Measurements from ENCODE around the gene FOXJ3. TPM values are rescaled to one million over a fixed set of nuclear protein-coding genes. Genes with fewer than 3 reads are reported as not detected.

Gene FOXJ3
- total RNA-seq, 1 experiment from 2014 or later = 55.3 TPM

DNA sequence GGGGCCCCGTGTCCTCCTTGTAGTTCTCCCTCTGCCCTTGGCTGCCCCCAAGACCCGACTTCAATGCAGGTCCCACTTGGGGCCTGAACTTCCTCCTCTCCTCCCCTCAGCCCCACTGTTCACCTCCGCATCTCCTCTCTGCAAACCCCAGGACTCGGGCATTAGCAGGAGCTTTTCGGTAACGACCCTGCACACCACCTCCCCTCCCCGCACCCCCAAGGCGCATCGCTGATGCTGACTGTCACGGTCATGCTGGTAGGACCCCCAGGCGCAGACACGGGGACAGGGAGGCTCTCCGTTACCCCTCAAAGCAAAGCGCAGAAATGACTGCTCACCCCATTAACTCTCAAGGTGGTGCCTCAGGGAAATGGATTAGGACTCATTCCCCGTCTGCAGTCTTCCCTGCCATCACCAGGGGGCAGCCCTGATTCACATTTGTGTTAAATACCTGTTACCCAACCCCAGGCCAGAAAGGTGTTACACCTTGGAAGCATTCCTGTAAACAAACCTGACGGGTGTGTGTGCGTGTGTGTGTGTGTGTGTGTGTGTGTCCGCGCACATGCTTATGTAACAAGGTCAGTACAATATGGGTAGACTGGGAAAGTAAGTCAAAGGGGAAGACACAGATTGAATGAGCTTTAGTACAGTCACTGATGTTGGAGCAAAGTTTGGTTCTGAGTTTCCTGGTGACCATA, 188.3 kb downstream of the FOXJ3 start:
- no TSS peak for BruUV-seq (replicated peaks)
- Histone ChIP-seq H3K36me3 (ENCODE audit: control insufficient read depth, insufficient read depth, low read length) (no peaks in the 10 kb centered on the region), H3K4me3 (ENCODE audit: low read depth in 2 of 2, low read length in 2 of 2) (no peak overlapping the region), H3K27ac (ENCODE audit: low read length) (no peak overlapping the region), H3K27me3 (ENCODE audit: control insufficient read depth, insufficient read depth, low read length) (no peaks in the 10 kb centered on the region; the same call in 1 of the 2 replicates), H3K4me1 (ENCODE audit: control insufficient read depth, insufficient read depth, low read length) (no peaks in the 10 kb centered on the region), H3K9me3 (ENCODE audit: control insufficient read depth, insufficient read depth, low read depth, low read length) (no peaks in the 10 kb centered on the region)
- ChIA-PET POLR2A (interaction anchor here (0.7 kb wide), 1 partner anchor 111 kb away, joined by 3 read pairs; no protein-coding TSS in a partner anchor), CTCF (interaction anchor here (0.6 to 0.8 kb wide), 10 partner anchors 12 to 632 kb away, joined by 3 to 9 read pairs (median 4); no protein-coding TSS in a partner anchor)
- intact Hi-C loops (cut with micrococcal nuclease; ENCODE audit: unreplicated experiment) (no loop called here), in situ Hi-C loops (cut with HindIII; ENCODE audit: low pct_unique_long_range_greater_than_20kb, low sequenced_read_pairs) (no loop called here)
- peak; percentile 83 for ATAC-seq
- TF ChIP-seq TCF7L2 (IDR thresholded peaks at IDR 0.05; ENCODE audit: low read depth, low read length) = no peak
- TF ChIP-seq, protein P1, sequence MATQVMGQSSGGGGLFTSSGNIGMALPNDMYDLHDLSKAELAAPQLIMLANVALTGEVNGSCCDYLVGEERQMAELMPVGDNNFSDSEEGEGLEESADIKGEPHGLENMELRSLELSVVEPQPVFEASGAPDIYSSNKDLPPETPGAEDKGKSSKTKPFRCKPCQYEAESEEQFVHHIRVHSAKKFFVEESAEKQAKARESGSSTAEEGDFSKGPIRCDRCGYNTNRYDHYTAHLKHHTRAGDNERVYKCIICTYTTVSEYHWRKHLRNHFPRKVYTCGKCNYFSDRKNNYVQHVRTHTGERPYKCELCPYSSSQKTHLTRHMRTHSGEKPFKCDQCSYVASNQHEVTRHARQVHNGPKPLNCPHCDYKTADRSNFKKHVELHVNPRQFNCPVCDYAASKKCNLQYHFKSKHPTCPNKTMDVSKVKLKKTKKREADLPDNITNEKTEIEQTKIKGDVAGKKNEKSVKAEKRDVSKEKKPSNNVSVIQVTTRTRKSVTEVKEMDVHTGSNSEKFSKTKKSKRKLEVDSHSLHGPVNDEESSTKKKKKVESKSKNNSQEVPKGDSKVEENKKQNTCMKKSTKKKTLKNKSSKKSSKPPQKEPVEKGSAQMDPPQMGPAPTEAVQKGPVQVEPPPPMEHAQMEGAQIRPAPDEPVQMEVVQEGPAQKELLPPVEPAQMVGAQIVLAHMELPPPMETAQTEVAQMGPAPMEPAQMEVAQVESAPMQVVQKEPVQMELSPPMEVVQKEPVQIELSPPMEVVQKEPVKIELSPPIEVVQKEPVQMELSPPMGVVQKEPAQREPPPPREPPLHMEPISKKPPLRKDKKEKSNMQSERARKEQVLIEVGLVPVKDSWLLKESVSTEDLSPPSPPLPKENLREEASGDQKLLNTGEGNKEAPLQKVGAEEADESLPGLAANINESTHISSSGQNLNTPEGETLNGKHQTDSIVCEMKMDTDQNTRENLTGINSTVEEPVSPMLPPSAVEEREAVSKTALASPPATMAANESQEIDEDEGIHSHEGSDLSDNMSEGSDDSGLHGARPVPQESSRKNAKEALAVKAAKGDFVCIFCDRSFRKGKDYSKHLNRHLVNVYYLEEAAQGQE (IDR thresholded peaks at IDR 0.05; ENCODE audit: insufficient read depth in 1 of 2, low read depth in 2 of 2, low read length in 1 of 2) = no peak
- TF ChIP-seq, protein P2, sequence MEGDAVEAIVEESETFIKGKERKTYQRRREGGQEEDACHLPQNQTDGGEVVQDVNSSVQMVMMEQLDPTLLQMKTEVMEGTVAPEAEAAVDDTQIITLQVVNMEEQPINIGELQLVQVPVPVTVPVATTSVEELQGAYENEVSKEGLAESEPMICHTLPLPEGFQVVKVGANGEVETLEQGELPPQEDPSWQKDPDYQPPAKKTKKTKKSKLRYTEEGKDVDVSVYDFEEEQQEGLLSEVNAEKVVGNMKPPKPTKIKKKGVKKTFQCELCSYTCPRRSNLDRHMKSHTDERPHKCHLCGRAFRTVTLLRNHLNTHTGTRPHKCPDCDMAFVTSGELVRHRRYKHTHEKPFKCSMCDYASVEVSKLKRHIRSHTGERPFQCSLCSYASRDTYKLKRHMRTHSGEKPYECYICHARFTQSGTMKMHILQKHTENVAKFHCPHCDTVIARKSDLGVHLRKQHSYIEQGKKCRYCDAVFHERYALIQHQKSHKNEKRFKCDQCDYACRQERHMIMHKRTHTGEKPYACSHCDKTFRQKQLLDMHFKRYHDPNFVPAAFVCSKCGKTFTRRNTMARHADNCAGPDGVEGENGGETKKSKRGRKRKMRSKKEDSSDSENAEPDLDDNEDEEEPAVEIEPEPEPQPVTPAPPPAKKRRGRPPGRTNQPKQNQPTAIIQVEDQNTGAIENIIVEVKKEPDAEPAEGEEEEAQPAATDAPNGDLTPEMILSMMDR (IDR thresholded peaks at IDR 0.05) = peak; percentile 94
- TF ChIP-seq POLR2AphosphoS5 (IDR thresholded peaks at IDR 0.05; ENCODE audit: low read depth, low read length) = no peak
- peak; percentile 35 for DNase-seq (ENCODE audit: low read depth, low spot score)

DNA sequence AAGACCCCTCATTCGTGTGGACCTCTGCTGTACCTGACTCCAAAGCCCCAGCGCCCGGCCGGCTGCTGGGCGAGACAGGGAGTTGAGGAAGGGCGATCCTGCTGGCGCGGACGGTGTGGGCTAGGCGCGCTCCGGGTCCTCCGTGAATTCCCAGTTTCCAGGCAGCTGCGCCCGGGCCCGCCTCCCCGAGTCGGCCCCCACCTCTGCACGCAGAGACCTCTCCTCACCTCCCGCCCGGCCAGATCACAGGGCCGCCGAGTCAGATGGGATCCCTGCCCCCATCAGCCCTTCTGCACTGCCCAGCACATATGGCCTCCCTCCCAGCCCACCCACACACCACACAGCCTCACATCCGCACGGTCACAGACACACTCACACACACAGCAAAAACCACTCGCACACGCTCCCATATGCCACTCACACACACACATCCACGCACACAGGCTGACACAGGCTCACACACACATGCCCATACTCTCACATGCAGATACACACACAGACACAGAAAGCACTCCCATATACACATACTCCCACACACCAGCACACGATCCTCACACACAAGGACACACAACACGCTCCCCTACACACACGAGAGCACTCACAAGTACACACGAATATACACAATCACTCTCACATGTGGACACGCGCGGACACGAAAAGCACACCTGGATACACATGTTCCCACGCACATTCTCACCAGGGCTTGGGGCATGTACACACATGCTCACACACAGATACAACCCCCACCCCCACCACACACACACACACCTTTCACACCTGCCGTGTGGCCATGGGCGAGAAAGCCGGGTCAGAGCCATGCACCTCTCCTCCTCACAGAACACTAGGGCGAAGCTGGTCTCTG, 189.0 kb downstream of the FOXJ3 start:
- in situ Hi-C loops (cut with HindIII; ENCODE audit: low pct_unique_long_range_greater_than_20kb, low sequenced_read_pairs) (no loop called here), intact Hi-C loops (cut with micrococcal nuclease; ENCODE audit: unreplicated experiment) (no loop called here)
- H3K36me3 ChIP-seq (ENCODE audit: control insufficient read depth, insufficient read depth, low read length) = no peaks in the 10 kb centered on the region
- H3K27me3 ChIP-seq (ENCODE audit: control insufficient read depth, insufficient read depth, low read length) = no peaks in the 10 kb centered on the region; the same call in 1 of the 2 replicates
- no peaks in the 10 kb centered on the region for H3K9me3 ChIP-seq (ENCODE audit: control insufficient read depth, insufficient read depth, low read depth, low read length)
- BruUV-seq (replicated peaks) = no TSS peak
- CTCF ChIA-PET = interaction anchor here (0.6 kb wide), 1 partner anchor 28 kb away, joined by 4 read pairs; no protein-coding TSS in a partner anchor
- H3K27ac ChIP-seq (ENCODE audit: low read length) = no peak overlapping the region
- H3K4me3 ChIP-seq (ENCODE audit: low read depth in 2 of 2, low read length in 2 of 2) = no peak overlapping the region
- DNase-seq (ENCODE audit: low read depth, low spot score) = no peak
- peak; percentile 33; the same call in 1 of the 2 replicates for ATAC-seq
- H3K4me1 ChIP-seq (ENCODE audit: control insufficient read depth, insufficient read depth, low read length) = no peaks in the 10 kb centered on the region
- no peak for TF ChIP-seq POLR2AphosphoS5 (IDR thresholded peaks at IDR 0.05; ENCODE audit: low read depth, low read length)
- TF ChIP-seq, protein P1 (IDR thresholded peaks at IDR 0.05; ENCODE audit: insufficient read depth in 1 of 2, low read depth in 2 of 2, low read length in 1 of 2) = no peak
- no peak for TF ChIP-seq TCF7L2 (IDR thresholded peaks at IDR 0.05; ENCODE audit: low read depth, low read length)
- TF ChIP-seq, protein P2 (IDR thresholded peaks at IDR 0.05) = no peak
- no peak for TF ChIP-seq SIN3A (IDR thresholded peaks at IDR 0.05; ENCODE audit: borderline replicate concordance, insufficient read depth, low read depth, low read length)
- POLR2A ChIA-PET = no interaction called here
